GM18873 (cell line): ENCODE measurements around the gene RIMBP2.

Source experiments
- ATAC-seq: cut with Tn5 transposase; IDR thresholded peaks from one replicate; pipeline ENCODE4 v1.9.1; 2021; ENCODE audit warnings: mild to moderate bottlenecking, moderate library complexity, moderate number of reproducible peaks; ENCODE audit not compliant: unreplicated experiment, low FRiP score

Gene RIMBP2

DNA sequence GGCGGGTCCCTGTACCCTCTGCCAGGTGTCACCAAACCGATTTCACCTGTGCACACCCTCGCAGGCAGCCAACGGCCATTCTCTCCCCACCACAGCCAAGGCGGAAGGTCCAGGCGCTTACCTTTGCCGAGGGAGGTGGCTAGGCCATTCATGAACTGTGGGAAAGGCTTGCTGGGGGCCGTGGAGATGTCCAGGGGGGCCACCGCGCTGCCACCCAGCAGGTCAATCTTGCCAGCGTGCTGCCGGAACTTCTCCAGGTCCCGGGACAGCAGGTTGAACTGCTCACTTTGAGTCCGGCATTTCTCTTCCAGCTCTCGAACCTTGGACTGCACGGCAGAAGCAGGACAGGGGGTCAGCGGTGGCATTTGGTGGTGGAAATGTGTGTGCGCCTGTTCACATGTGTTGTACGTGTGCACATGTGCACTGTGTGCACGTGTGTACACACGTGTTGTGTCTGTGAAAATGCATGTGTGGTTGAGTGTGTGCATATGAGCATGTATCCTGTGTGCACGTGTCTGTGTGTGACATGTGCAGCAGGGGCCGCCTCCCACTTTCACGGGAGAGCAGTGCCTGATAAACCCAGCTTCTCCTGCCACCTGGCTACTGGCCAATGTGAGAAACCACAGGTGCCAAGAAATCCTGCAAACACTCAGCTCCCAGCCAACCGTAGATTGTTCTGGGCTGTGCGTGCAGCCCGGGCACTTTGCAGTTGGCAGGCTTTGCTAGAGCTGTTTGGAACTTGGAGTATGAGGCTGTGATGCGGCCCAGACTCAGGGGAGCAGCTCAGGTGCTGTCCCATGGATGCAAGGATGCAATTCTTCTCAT is 259.5 kb downstream of the RIMBP2 start:
- no peak for ATAC-seq

DNA sequence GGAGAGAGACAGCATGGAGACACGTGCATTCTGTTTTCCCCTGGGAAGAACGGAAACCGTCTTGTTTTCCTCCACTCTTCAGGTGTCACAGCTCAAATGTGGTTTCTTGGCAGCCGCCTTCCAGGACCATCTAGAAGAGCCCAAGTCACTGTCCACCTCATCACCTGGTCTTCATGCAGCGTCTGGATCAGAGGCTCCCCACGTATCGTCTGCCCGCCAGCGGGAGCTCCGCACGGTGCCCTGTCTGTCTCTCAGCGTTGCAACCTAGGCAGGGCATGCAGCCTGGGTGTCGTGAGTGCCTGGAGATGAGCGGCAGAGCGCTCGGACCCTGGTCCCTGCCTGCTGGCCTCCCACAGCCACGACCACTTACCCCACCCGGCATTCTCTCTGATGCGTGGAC is 260.9 kb downstream of the RIMBP2 start:
- no peak for ATAC-seq

DNA sequence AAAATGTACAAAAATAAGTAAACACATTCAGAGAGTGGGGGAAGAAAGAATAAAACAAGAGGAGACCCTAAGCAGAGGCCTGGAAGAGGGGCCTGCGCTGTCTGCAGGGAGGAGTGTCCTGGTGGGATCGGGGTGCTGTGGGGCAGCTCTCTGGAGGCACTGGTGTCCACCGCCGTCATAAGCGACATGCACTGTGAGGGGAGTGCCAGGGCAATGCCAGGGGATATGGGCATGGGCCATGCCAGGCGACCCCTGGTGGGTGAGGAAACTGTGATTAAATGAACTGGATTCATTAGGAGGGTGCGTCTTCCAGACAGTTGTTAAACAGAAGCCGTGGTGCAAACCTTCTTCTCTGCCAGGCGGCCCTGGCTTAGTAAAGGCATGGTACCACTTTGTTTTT is 261.8 kb downstream of the RIMBP2 start:
- no peak for ATAC-seq

GRCh38 chr12:130452546-130452945 is 263.6 kb downstream of the RIMBP2 start:
- ATAC-seq: no peak

DNA sequence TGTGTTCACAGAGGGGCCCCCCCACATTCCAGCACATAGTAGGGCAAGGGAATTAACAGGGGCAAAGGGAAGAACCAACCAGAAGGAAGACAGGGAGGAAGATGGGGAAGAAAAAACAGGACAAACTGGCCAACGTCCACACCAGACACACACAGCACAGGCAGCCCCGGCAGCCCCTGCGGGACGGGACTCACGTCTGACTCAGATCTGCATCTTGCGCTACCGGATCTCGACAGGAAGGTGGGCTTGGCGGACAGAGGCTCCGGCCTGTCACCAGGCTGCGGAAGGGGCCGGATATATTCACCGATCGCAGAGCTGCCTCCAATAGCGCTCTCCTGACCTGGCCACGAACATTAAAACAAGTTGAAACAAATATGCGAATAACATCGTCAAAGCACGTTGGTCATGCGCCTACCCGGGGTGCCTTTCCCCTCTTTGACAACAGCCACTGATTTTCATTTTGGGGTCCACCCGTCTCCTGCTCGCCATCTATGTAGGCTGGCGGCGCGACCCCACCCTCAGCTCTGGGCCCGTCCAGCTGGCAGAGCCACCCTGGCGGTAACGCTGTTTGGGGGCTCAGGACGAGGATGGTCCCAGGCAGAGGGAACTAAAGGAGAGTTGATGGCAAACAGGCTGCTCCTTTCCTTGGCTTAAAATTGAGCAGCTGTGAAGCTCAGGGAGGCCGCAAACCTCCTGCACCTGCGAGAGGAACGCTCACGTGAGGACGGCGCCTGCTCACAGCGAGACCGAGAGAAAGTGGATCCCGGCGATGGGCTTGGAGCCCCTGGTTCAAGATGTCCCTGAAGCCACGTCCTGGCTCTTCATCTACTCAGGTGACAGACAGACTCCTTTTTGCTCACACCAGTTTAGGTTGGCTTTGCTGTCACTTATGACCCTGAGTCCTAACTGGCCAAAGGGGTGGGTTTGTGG is 264.8 kb downstream of the RIMBP2 start:
- ATAC-seq: no peak

DNA sequence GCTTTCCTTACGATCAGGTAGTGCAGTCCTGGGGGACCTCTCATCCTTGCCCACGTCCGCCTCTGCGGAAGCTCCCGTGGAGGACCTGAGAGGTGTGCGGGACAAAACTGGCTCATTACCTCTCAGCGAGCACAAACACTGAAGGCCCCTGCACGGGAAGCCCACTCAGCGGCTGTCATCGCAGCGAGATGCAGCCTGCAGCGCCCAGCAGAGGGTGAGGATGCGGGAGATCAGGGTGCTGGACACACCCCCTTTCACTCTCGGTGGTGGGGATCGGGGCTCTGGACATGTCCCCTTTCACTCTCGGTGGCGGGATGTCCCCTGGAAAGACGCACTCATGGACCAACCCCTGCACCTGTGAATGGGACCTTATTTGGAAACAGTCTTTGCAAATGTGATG is 266.8 kb downstream of the RIMBP2 start:
- ATAC-seq: no peak

DNA sequence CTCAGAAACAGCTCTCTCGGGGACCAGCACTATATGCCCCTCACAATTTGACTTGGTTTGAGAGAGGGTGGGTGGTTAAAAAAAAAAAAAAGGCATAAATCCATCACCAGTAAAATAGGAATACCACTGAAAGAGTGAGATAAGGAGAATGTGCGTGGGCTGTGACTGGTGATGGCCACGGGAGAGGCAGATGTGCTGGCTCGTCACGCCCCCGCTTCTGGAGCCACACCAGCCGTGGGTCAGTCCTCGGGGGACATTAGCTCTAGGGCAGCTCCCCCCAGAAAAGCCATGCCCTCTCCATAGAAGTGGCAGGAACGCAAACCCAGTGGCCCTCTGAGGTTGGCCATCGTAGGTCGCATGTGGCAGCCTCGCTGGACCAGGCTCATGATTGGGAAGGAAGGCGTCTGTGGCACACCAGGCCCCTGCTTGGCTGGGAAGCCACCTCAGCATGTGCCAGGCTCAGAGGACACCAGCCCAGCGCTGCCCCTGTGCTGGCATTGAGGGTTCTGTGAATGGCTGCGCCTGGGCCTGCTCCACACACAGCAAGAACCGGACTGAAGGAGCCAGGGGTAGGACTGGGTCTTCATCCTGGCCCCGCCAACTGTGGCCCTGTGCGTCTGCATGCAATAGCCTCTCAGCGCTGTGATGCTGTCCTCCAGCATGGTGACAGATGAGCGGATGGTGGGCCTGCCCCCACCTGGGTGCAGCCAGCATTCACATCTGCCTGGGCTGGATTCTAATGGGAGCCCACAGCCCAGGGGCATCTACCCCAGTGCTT is 267.9 kb downstream of the RIMBP2 start:
- no peak for ATAC-seq

GRCh38 chr12:130447655-130447965 is 268.5 kb downstream of the RIMBP2 start:
- no peak for ATAC-seq

DNA sequence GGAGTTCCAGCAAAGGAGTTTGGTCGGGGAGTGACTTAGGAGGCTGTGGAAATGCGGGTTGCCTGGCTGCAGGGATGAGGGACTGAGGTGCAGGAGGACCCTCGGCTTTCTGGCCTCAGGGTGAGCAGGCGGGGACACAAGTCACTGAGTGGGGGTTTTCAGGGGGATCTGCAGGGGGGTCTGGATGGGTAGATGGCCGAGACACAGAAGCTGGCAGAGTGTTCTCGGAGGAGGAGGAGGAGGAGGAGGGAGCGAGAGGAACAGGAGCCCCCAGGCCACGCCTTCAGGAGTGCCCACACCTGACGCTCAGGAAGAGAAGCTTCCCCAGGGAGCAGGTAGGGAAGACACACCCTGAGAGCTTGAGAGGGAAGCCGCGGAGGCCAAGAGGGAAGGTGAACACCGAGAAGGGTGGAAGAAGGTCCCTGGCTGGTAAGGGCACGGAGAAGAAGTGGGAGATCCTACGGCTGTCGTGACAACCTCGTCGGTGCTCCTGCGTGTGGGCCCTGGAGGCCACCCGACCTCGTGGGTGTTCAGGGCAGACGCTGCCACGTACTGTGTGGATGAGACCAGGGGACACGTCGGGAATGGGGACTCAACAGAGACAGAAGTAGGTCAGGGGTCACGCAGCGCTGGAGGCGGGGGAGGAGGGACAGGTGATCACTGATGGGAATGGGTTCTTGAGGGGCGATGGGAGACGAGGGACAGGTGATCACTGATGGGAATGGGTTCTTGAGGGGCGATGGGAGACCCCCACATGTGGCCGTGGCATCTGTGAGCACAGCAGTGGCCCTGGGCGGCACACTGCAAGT is 269.0 kb downstream of the RIMBP2 start:
- no peak for ATAC-seq

DNA sequence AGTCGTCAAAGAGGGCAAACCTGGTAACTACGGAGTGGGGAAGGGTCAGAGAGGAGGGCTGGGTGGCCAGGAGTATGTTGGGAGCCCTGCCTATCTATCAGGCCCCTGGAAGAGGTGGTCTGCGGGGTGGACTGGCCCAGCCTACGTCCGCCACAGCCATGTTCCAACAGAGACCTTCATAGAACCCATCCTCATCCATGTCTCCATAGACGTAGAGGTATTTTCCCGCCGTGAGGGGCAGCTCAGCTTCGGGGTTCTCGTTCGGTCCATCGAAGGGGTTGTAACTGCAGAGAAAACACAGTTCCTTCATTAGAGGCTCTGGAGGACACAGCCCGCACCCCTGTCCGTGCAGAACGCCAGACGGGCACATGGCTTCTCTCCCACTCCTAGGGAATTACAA is 271.1 kb downstream of the RIMBP2 start:
- ATAC-seq: no peak

DNA sequence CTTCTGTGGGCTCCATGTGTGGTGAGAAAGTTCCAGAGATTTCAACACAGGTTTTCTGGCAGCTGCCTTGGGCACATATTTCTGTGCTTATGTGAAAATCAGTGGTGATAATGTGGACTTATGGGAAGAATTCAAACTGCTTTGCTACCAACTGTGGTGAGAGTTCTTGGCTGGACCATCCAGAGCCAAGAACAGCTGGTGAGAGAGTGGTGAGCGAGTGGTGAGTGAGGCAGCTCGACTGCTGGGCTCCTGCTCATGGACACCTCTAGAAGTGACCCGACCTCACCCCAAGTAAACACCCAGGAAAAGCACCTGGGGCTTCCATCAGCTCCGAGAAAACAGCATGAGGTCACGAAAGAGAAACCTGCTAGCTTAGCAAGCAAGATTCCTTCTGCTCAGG is 272.0 kb downstream of the RIMBP2 start:
- ATAC-seq: no peak

GRCh38 chr12:130441771-130442760 is 274.0 kb downstream of the RIMBP2 start:
- no peak for ATAC-seq

DNA sequence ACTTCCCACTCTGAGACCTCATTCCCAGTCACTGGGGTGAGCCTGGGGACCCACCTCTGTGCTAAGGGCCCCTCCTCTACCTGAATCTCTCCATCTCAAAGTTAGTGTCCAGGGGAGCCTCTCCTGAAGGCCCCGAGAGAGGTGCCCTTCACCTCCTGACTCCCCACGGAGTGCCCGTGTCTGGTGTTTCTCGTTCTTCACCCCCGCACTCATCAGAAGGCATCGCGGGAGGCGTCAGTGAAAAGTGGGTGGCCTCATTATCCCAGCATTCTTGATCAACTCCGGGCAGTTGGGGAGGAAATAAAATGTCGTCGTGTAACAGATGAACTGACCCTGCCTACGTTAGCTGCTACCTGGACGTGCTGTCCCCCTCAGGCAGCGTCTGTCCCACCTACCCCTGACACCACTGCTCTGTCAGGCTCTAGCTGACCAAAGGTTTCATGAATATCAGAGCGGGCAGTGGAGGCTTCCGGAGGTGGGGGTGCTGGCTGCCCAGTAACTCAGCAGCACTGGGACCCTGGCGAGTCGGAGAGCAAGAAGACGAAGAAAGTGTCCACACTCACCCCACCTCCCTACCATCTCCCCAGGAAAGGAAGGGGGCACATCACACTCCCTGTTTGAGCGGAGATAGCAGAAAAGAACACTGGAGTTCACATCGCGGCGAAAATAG is 275.6 kb downstream of the RIMBP2 start:
- no peak for ATAC-seq

GRCh38 chr12:130439250-130439649 is 276.8 kb downstream of the RIMBP2 start:
- no peak for ATAC-seq

DNA sequence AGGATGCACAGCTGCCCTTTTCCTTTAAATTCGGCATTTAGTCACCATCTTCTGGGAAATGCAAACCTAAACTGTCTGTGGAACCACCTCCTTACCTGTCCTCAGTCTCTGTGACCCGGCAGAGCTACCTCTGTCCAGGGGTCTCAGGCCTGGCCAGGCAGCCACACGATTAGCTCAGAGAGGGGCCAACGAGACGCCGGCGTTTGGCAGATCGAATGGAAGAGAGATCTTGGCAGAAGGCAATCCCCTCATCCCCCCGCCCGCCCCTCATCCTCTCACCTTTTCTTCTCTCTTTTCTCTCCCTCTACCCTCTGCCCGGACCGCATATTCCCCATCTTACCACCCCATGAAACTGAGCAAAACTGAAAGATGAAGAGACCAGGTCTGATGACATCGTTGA is 277.4 kb downstream of the RIMBP2 start:
- no peak for ATAC-seq

- no peak for ATAC-seq
Observed at GRCh38 chr12:130438243-130438620, 277.9 kb downstream of the RIMBP2 start.

GRCh38 chr12:130437555-130438242 is 278.4 kb downstream of the RIMBP2 start:
- no peak for ATAC-seq
